Stimulated activated CD4-positive, alpha-beta T cell treated with anti-CD3 and anti-CD28 coated beads, Interleukin-15, amount 100 ng/mL, for 48 hours (primary cell): ENCODE measurements around the gene FANCC.

Experiments
- DNase-seq, 2 donors: peaks; one replicate each; pipeline ENCODE4 v3.0.0-alpha.2; 2020; ENCODE audit warnings: low read depth in 2 of 2

The FANCC gene

GRCh38 chr9:95070549-95071021 lies 246.9 kb downstream of the FANCC start:
- DNase-seq = no peak

DNA sequence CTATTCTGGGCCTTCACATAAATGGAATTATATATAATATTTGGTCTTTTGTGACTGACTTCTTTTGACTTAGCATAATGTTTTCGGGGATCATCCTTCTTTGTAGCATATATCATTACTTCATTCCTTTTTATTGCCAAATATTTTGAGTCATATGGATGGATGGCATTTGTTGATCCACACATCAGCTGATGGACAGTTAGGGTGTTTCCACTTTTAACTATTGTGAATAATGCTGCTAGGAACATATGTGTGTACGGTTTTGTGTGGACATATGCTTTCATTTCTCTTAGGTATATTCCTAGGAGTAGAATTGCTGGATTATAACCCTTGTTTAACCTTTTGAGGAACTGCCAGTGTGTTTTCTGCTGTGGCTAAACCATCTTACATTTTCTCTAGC lies 249.6 kb downstream of the FANCC start:
- no peak for DNase-seq

GRCh38 chr9:95067057-95067456 lies 250.5 kb downstream of the FANCC start:
- no peak for DNase-seq

DNA sequence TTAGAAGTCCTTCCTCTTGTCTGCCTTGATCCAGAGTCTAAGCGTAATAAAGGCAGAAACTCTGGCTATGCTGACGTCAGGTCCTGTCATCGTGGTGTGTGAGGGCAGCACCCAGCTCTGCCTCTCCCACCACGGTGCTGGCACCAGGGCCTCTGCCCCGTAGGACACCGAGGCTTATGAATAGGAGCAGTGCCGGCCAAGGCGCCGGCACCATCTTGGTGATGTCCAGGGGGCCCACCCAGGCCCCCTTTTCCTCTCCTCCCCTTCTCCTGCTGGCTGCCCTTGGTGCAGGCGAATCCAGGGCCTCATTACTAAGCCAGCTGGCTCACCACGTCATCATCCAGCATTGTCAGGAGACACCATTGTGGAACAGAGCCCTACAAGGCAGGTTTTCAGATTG lies 252.3 kb downstream of the FANCC start:
- no peak for DNase-seq

DNA sequence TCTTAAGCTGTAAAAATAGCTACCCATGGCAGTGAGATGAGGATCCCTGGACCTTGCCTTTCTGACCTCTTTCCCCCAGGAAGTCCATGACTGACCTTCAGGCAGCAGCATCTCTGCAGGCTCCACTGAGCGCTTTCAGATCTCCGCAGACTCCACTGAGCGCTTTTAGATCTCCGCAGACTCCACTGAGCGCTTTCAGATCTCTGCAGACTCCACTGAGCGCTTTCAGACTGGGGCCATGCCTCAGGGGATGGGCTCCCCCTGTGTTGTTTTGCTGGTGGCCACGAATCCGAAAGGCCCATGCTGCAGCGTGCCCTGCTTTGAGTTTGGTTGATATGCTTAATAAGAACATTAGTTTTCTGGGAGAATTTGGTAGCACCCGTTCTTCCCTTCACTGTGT lies 254.2 kb downstream of the FANCC start:
- DNase-seq = no peak

GRCh38 chr9:95062596-95063065 lies 254.9 kb downstream of the FANCC start:
- DNase-seq = no peak

DNA sequence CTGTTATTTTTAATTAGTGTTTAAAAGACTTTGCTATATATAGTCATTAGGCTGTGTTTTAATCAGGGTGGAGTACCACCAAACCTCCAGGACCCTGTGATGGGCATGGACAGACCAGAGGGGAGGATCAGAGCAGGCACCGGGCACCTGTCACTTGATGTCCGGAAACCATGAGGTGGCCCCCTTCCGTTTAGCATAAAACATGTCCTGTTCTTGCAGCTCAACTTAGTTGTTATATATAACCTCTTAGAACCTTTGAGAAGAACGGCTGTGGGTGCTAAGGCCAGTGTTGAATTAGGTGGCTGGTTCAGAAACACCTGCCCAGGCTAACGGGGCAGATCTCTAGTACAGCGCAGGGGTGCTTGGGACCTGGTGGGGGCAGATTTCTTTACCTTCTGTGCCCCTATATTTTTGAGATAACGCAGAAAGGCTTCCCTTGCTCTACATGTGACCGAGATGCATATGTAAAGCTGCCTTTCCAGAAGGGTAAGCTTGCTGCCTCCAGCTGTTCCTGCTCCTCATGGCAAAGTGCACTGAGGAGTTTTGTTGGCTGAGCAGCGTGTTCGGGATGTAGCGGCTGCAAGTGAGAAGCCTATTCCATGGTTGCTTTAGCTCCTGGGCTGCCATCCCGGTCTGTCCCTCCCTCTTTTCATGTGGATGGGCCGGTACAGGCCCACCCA lies 255.5 kb downstream of the FANCC start:
- no peak for DNase-seq

DNA sequence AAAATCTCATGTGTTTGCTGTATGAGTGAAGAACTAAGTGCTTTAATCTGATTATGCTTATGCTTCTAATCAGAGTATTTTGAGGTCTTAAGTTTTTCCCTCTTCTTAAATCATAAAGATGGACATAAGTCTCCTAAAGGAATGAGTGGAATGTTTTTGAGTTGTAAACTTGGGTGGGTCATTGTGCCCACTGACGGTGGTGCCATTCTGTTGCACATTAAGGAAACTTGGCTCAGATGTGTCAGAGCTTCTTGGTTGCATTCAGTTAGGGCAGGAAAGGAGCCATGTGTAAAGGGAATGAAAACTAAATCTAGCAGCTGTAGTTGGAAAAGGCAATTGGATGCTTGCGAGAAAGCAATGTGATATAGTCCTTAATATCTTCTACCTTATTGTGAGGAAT lies 256.6 kb downstream of the FANCC start:
- no peak for DNase-seq

DNA sequence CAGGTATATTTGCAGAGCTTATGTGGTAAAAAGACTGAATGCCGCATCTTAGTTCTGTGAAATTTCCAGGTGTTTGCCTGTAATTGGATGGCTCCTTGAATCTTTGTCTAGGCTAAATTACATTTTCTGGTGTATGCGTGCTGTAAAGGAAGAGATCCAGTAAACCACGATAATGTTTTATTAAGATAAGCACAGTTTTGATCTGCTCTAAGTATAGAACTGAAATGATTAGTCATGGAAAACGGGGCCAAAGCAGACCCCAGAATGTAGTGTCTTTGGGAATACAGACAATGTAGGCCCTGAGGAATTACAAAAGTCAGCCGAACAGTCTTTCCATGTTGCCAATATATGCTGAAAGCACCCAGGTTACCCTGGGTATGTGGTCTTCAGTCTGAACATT lies 257.3 kb downstream of the FANCC start:
- DNase-seq = no peak

GRCh38 chr9:95058795-95059386 lies 258.6 kb downstream of the FANCC start:
- DNase-seq = no peak

- no peak for DNase-seq
These were observed 259.3 kb downstream of the FANCC start for GRCh38 chr9:95058121-95058785.

GRCh38 chr9:95057101-95057500 lies 260.4 kb downstream of the FANCC start:
- no peak for DNase-seq

DNA sequence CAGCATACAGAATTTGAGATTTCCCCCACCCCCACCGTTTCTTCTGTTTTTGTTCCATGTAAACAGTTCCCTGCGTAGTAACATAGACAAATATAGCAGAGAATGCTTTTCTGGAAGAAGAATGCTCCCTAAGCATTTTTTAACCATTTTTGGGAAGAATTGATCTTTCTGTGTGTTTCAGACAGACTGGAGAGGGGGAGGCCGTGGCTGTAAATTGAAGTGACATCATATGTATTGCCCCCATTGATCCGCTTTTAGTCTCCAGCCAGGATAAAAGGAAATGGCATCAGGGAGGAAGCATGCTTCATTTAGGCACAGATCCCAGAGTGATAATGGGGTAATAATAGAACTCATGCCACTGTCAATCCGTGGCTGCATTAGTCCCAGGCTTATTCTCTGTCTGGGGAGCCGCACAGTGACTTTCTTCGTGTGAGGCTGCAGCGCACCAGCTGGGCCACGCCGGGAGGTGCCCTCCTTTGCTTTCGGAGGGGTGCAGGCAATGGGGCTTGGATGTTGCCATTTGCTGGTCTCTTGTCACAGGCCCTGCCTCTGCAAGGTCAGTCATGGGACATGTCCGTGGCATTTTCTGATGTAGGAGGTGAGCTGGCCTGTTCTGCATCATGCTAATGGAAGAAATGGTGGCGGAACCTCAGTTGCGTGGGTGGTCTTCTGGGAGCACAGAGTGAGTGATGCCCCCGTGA lies 261.5 kb downstream of the FANCC start:
- DNase-seq = no peak

- no peak for DNase-seq
These were observed 262.1 kb downstream of the FANCC start for GRCh38 chr9:95055334-95055850.

DNA sequence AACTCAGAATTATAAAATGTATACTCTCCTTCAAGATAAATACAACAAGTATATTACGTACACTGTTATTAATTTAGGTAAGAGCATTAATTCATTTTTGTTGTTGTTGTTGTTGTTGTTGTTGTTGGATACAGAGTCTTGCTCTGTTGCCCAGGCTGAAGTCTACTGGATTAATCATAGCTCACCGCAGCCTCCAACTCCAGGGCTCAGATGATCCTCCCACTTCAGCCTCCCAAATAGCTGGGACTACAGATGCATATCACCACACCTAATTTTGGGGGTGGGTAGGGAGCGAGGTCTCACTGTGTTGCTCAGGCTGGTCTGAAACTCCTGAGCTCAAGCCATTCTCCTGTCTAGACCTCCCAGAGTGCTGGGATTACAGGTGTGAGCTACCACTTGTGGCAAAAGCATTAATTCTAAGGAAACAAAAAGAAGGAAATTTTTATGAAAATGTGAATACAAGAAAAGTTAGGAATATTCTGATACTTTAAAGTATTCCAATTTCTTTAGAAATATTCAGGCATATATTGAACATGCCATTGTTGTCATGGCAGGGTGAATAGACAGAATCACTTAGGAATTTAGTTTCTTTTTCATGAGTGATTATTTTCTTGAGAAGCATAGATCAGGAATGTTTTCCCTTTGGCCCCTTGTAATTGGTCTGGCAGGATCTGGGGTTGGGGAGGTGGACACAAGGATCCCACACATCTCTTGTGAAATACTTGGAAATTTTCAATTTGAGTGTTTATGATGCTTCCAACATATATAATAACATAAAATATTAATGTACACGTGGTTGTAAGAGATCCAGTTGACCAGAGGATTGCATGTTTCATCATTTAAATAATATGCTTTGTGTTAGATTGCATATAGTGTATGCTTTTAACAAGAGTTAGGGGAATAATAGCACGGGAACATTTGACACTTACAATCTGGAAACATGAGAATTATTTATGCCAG lies 263.6 kb downstream of the FANCC start:
- DNase-seq = no peak

GRCh38 chr9:95049761-95050160 lies 267.7 kb downstream of the FANCC start:
- no peak for DNase-seq
